ENCODE measurements around the gene STING1. TPM values are rescaled to one million over a fixed set of nuclear protein-coding genes. Genes with fewer than 3 reads are reported as not detected.

The STING1 gene
- total and polyA plus RNA-seq, 2 of the 13 experiments (the other 11 are each of a cell fraction or from before 2014, with no cell fraction given) = 1.3 to 4.4 TPM

- TF ChIP-seq ETV5 (CRISPR knock-in tag; IDR thresholded peaks at IDR 0.05; ENCODE audit: borderline replicate concordance) (peak; percentile 87; the same call in 1 of the 2 replicates), MAFF (IDR thresholded peaks at IDR 0.05; ENCODE audit: low read depth, low read length) (no peak), HIC2 (CRISPR knock-in tag; IDR thresholded peaks at IDR 0.05; ENCODE audit: low read depth) (peak; percentile 64), SIX1 (CRISPR knock-in tag; IDR thresholded peaks at IDR 0.05; ENCODE audit: borderline replicate concordance) (no peak), ZNF577 (CRISPR knock-in tag; IDR thresholded peaks at IDR 0.05; ENCODE audit: borderline replicate concordance, low read depth) (no peak), PCBP1 (IDR thresholded peaks at IDR 0.05; ENCODE audit: borderline replicate concordance, low read depth, low read length) (0 out of 2 replicates have a peak, but pooled peaks have one; percentile 83), ZNF589 (CRISPR knock-in tag; conservative IDR thresholded peaks at IDR 0.05) (0 out of 2 replicates have a peak, but pooled peaks have one; percentile 38), KAT2B (IDR thresholded peaks at IDR 0.05; ENCODE audit: borderline replicate concordance, low read depth, low read length) (no peak), ZNF354B (CRISPR knock-in tag; IDR thresholded peaks at IDR 0.05) (no peak), ZBTB14 (CRISPR knock-in tag; IDR thresholded peaks at IDR 0.05) (no peak; the same call in 1 of the 2 replicates), U2AF1 (optimal IDR thresholded peaks at IDR 0.05; ENCODE audit: low read depth, low read length) (peak; percentile 61), ZNF496 (CRISPR knock-in tag; IDR thresholded peaks at IDR 0.05; ENCODE audit: insufficient replicate concordance) (no peak), GLMP (CRISPR knock-in tag; IDR thresholded peaks at IDR 0.05; ENCODE audit: borderline replicate concordance) (peak; percentile 46; the same call in 1 of the 2 replicates), GPBP1L1 (CRISPR knock-in tag; IDR thresholded peaks at IDR 0.05) (no peak), ATF7 (IDR thresholded peaks at IDR 0.05) (peak; percentile 82), ATF7 (CRISPR knock-in tag; IDR thresholded peaks at IDR 0.05) (peak; percentile 98), MAZ (IDR thresholded peaks at IDR 0.05; ENCODE audit: borderline replicate concordance, low read depth, low read length) (no peak), MAZ (CRISPR knock-in tag; IDR thresholded peaks at IDR 0.05; ENCODE audit: low read depth) (peak; percentile 93), ELF3 (CRISPR knock-in tag; IDR thresholded peaks at IDR 0.05) (peak; percentile 47), TOPORS (CRISPR knock-in tag; IDR thresholded peaks at IDR 0.05) (peak; percentile 88; the same call in 1 of the 2 replicates)
These were observed 35.4 kb upstream of the STING1 start (continued) for GRCh38 chr5:139517683-139518564.

All from HepG2 (cell line).